ENCODE data around the gene PPM1J. TPM values are rescaled to one million over a fixed set of nuclear protein-coding genes. Genes with fewer than 3 reads are reported as not detected.

The PPM1J gene
- total and polyA plus RNA-seq, 9 of the 15 experiments (the other 6 are each of a cell fraction or from before 2014, with no cell fraction given), result 0.25 to 10.5 (median 4.2) TPM

DNA sequence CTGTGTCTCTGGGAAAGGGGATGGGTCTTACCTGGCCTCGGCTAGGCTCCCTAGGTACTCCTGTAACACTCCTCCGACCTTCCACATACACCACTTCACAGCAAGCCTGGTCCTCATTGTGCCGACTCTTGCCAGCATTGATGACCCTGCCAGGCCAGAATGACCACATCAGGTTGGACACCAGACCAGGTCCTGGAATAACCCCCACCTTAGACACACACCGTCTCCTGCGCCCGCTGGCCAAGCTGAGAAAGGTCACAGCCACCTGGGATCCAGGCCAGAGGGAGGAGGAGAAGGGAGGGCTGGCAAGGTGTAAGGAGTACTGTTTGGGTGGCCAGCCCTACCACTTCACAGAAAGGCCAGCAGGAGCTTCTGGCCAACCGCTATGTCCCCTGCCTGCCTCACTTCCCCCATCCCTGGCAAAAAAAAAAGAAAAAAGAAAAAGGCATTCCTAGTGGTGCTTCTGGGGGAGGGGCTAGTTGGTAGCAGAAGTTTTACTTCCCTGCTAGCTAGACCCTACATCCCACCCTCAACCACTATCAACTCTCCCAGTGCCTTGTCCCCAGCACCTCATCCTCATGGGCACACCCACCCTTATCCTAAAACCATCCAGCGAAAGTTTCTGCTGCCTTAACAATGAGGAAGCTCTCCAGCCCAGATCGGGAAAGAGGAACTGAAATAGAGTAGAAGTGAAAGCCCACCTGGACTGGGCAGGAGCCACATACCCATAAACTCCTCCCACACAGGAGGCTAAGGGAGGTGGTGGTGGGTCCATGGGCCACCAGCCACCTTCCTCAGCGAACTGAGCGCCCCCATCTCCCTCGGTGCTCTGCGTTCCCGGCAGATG lies 1.4 kb downstream of the PPM1J start (continued):
- TF ChIP-seq E2F3 (CRISPR knock-in tag; IDR thresholded peaks at IDR 0.05) (0 out of 2 replicates have a peak, but pooled peaks have one; percentile 18), SMAD1 (IDR thresholded peaks at IDR 0.05; ENCODE audit: low read depth, low read length, partially characterized antibody) (no peak), RFX5 (IDR thresholded peaks at IDR 0.05; ENCODE audit: low read depth, low read length) (no peak), ARID1B (IDR thresholded peaks at IDR 0.05) (peak; percentile 32; the same call in 1 of the 2 replicates), KDM5B (IDR thresholded peaks at IDR 0.05; ENCODE audit: insufficient replicate concordance, low read depth, low read length) (peak; percentile 16), ZNF75A (CRISPR knock-in tag; IDR thresholded peaks at IDR 0.05) (no peak), NFYB (IDR thresholded peaks at IDR 0.05; ENCODE audit: extremely low read depth, insufficient read length) (no peak), HDAC3 (IDR thresholded peaks at IDR 0.05; ENCODE audit: borderline replicate concordance, partially characterized antibody) (no peak), RBM15 (IDR thresholded peaks at IDR 0.05; ENCODE audit: insufficient read depth, low read length) (no peak), SRSF7 (optimal IDR thresholded peaks at IDR 0.05; ENCODE audit: low read depth, low read length) (no peak), NEUROD1 (IDR thresholded peaks at IDR 0.05; ENCODE audit: borderline replicate concordance, low read depth, low read length, partially characterized antibody) (no peak), ZNF77 (CRISPR knock-in tag; IDR thresholded peaks at IDR 0.05) (no peak), FOXJ2 (tag; IDR thresholded peaks at IDR 0.05) (no peak), CXXC5 (CRISPR knock-in tag; IDR thresholded peaks at IDR 0.05) (no peak), KAT2B (IDR thresholded peaks at IDR 0.05; ENCODE audit: low read depth, low read length) (no peak)
- TF ChIP-seq, protein P1, sequence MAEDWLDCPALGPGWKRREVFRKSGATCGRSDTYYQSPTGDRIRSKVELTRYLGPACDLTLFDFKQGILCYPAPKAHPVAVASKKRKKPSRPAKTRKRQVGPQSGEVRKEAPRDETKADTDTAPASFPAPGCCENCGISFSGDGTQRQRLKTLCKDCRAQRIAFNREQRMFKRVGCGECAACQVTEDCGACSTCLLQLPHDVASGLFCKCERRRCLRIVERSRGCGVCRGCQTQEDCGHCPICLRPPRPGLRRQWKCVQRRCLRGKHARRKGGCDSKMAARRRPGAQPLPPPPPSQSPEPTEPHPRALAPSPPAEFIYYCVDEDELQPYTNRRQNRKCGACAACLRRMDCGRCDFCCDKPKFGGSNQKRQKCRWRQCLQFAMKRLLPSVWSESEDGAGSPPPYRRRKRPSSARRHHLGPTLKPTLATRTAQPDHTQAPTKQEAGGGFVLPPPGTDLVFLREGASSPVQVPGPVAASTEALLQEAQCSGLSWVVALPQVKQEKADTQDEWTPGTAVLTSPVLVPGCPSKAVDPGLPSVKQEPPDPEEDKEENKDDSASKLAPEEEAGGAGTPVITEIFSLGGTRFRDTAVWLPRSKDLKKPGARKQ (CRISPR knock-in tag; IDR thresholded peaks at IDR 0.05), result no peak
- TF ChIP-seq, protein P2, sequence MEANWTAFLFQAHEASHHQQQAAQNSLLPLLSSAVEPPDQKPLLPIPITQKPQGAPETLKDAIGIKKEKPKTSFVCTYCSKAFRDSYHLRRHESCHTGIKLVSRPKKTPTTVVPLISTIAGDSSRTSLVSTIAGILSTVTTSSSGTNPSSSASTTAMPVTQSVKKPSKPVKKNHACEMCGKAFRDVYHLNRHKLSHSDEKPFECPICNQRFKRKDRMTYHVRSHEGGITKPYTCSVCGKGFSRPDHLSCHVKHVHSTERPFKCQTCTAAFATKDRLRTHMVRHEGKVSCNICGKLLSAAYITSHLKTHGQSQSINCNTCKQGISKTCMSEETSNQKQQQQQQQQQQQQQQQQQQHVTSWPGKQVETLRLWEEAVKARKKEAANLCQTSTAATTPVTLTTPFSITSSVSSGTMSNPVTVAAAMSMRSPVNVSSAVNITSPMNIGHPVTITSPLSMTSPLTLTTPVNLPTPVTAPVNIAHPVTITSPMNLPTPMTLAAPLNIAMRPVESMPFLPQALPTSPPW (CRISPR knock-in tag; IDR thresholded peaks at IDR 0.05), result peak; percentile 34; the same call in 1 of the 2 replicates
- TF ChIP-seq, protein P3, sequence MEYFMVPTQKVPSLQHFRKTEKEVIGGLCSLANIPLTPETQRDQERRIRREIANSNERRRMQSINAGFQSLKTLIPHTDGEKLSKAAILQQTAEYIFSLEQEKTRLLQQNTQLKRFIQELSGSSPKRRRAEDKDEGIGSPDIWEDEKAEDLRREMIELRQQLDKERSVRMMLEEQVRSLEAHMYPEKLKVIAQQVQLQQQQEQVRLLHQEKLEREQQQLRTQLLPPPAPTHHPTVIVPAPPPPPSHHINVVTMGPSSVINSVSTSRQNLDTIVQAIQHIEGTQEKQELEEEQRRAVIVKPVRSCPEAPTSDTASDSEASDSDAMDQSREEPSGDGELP (CRISPR knock-in tag; IDR thresholded peaks at IDR 0.05; ENCODE audit: borderline replicate concordance), result no peak
- TF ChIP-seq, protein P4, sequence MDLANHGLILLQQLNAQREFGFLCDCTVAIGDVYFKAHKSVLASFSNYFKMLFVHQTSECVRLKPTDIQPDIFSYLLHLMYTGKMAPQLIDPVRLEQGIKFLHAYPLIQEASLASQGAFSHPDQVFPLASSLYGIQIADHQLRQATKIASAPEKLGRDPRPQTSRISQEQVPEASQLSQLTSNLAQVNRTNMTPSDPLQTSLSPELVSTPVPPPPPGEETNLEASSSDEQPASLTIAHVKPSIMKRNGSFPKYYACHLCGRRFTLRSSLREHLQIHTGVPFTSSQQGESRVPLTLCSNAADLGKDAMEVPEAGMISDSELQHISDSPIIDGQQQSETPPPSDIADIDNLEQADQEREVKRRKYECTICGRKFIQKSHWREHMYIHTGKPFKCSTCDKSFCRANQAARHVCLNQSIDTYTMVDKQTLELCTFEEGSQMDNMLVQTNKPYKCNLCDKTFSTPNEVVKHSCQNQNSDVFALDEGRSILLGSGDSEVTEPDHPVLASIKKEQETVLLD (IDR thresholded peaks at IDR 0.05), result 0 out of 2 replicates have a peak, but pooled peaks have one; percentile 19
- TF ChIP-seq, protein P5, sequence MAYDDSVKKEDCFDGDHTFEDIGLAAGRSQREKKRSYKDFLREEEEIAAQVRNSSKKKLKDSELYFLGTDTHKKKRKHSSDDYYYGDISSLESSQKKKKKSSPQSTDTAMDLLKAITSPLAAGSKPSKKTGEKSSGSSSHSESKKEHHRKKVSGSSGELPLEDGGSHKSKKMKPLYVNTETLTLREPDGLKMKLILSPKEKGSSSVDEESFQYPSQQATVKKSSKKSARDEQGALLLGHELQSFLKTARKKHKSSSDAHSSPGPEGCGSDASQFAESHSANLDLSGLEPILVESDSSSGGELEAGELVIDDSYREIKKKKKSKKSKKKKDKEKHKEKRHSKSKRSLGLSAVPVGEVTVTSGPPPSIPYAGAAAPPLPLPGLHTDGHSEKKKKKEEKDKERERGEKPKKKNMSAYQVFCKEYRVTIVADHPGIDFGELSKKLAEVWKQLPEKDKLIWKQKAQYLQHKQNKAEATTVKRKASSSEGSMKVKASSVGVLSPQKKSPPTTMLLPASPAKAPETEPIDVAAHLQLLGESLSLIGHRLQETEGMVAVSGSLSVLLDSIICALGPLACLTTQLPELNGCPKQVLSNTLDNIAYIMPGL (CRISPR knock-in tag; IDR thresholded peaks at IDR 0.05), result no peak
